ENCODE measurements around the gene SPC25.
A peak's percentile ranks its signal among the peaks of the same experiment; 100 is the strongest.
"Not testable (repeated sequence)": the region's sequence is repeated elsewhere in the genome, so short reads cannot be mapped to it uniquely, and the experiment has no call there.

Gene SPC25

DNA sequence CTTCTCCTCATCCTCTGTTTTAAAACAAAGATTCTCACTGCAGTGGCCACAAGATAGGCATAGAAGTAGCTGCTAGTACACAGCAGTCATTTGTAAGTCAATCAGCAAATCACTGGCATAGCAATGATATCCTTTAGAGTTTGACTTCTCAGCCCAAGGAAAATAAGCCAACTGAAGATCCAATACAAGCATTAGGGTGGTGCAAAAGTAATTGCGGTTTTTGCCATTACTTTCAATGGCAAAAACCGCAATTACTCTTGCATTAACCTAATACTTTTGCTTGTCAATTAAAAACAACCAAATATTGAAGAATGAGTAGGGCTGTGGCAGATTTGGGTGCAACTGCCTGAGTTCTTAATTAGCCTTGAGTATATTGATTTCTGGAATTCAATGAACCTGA lies 13.7 kb upstream of the SPC25 start:
- DNase-seq (ENCODE audit: low read depth): no peak

DNA sequence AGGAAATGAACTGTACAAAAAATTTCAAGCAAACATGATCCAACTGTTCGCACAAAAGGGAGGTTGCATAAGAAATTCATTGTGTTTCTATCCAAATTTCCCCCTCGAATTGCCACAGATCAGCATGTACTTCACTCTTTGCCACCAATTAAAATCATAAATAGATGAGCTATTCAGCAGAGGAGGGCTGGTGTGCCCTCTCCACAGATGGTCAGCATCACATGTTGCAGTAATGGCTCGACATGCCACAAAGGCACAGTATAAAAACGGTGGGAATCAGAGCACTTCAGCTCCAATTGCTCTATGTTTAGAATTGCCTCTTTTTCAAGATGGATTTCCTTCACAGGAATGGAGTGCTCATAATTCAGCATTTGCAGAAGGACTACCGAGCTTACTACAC lies 10.8 kb upstream of the SPC25 start, which contains the start of gene G6PC2:
TSS of gene G6PC2 (plus strand) at position 289 of the 400 bp plus-strand sequence. CDS start at position 330, 41 bp downstream.
- no peak for DNase-seq (ENCODE audit: low read depth)

DNA sequence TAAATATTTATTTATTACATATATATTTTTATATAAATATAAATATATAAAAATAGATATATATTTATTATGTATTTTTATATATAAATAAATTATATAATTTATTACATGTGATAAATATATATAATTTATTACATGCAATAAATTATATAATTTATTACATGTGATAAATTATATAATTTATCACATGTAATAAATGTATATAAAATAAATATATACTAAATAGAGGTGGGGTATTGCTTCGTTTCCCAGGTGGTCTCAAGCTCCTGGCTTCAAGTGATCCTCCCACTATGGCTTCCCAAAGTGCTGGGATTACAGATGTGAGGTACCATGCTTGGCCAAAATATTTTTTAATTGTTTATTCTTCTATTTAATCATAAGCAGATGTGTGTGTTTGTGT lies 7.2 kb upstream of the SPC25 start:
- DNase-seq (ENCODE audit: low read depth): no peak

GRCh38 chr2:168896783-168897182 lies 6.6 kb upstream of the SPC25 start:
- no peak for DNase-seq (ENCODE audit: low read depth)

DNA sequence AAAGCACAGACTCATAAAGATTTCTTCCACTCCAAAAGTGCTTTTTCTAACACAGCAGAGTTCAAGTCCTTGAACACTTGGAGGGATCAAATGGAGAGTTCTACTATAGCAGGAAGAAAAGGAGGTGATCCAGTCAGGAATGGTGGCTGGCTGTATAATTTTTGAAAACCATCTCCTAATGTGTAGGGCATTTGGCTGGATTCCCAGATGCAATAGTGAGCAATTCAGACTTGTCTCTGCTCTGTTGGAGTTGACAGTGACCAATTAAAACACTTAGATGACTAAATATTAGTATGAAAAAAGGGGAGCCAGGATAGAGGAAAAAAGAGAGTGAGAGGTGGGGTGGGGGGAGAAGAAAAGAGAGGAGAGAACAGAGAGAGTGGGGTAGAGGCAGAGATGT lies 5.5 kb upstream of the SPC25 start:
- no peak for DNase-seq (ENCODE audit: low read depth)

DNA sequence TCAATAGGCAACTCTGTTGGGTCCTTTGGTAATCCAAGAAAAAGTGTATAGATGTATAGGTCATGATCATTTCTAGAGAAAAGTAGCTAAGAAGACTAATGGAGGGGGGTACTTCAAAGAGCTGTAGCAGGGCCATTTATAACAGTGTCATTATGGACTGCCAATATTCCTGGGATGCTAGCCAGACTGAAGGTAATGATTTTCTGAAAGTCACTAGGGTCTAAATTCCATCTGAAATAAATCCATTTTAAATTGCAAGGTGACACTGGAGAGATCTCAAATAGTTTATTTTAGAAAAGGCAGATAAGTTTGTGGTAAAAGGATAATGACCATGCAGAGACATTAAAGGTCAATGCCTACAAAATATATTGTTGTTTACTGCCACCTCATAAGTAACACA lies 4.5 kb upstream of the SPC25 start:
- no peak for DNase-seq (ENCODE audit: low read depth)

- no peak for DNase-seq (ENCODE audit: low read depth)
These were observed 3.9 kb upstream of the SPC25 start for GRCh38 chr2:168894101-168894500.

DNA sequence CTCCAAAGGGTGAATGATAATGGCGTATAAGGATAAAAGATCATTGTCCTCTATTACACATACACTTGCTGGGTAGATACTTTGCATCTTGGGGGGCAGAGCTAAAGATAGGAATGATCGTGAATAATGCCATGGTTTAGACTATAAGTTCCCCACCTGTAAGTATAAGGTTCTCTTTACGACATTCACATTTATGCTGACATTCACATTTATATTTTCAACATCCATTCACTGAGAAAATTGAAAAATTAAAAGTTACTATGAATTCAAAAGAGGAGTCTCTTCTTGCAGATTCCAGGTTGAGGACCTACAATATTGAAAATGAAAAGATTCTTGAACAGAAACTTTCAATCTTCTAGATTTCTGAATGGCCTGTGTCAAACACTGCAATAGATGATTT lies 2.1 kb upstream of the SPC25 start:
- no peak for DNase-seq (ENCODE audit: low read depth)

- DNase-seq (ENCODE audit: low read depth): no peak
These were observed 610 bp downstream of the SPC25 start for GRCh38 chr2:168889635-168890005.

DNA sequence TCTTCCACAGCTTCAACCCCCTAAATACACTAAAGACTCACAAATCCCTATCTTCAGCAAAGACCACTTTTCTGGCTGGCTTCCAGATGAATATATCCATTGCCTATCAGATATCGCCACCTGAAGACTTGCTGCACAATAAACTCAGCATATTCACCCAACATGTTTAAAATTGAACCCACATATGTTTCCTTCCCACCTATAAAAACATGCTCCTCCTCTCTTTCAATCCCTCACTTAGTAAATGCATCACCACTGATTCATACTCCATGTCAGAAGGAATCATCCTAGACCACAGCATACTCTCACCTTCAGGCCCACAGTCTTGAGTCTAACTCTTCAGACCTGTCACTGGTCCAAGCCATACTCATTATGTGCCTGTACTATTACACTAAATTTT lies 5.3 kb downstream of the SPC25 start:
- no peak for DNase-seq (ENCODE audit: low read depth)

GRCh38 chr2:168882163-168882562 lies 8.1 kb downstream of the SPC25 start:
- not testable (repeated sequence) for DNase-seq (ENCODE audit: low read depth)

GRCh38 chr2:168874368-168875054 lies 15.7 kb downstream of the SPC25 start:
- DNase-seq (ENCODE audit: low read depth): no peak

- not testable (repeated sequence) for DNase-seq (ENCODE audit: low read depth)
These were observed 19.4 kb downstream of the SPC25 start for GRCh38 chr2:168870824-168871223.

GRCh38 chr2:168870369-168870768 lies 19.9 kb downstream of the SPC25 start:
- not testable (repeated sequence) for DNase-seq (ENCODE audit: low read depth)

DNA sequence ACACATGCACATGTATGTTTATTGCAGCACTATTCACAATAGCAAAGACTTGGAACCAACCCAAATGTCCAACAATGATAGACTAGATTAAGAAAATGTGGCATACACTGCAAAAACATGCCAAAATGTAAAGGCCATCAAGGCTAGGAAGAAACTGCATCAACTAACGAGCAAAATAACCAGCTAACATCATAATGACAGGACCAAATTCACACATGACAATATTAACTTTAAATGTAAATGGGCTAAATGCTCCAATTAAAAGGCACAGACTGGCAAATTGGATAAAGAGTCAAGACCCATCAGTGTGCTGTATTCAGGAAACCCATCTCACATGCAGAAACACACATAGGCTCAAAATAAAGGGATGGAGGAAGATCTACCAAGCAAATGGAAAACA lies 23.1 kb downstream of the SPC25 start:
- not testable (repeated sequence) for DNase-seq (ENCODE audit: low read depth)

DNA sequence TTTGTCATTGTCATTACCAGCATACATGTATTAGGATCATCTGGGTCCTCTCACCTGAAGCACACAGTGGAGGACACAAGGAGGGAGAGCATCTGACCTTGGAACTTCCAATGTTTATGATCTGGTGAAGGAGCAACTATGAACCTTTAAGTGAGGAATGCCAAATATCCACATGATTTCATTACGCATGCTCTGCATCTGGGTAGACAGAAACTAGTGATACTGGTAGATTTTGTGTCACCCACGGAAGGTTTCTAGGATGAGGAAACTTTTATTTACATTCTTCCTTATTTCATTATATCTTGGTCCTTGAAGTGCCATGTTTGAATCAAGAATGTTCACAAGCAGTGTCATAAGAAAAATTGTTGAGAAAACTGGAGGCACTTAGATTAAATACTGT lies 32.1 kb downstream of the SPC25 start:
- DNase-seq (ENCODE audit: low read depth): no peak

DNA sequence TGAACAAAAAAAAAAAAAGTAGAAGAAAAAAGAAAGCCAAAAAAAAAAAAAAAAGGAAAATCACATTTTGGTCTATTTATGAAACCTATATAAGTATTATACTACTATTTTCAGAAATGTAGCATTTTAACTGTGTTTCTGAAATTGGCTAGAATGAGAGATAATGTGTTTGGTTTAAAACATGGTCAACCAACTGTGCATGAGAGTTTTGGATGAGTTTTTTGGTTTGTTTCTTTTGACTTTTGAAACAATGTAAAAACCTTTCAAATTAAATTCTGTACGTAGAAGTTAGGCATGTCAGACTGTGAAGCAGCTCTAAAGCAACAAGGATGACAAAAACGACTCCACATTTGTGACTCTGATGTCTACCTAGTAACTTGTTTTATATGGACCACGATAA lies 34.6 kb downstream of the SPC25 start:
- no peak for DNase-seq (ENCODE audit: low read depth)

DNA sequence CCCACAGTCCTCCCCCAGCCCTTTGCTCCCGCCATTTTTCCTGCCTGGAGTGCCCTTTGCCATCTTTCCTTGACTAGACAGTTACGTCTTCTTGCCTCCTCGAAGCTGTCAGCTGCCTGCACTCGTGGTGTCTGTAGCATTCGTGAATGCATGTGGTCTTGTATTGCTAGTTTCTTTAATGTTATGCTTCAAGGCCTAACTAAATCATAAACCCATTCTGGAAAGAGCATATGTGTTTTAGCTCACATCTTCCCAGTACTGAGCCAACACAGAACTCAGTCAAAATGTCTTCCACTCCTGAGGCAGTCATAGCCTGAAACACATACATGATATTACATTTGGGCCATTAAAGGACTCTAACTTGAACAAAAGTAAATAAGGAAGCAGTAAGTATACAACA lies 35.6 kb downstream of the SPC25 start:
- DNase-seq (ENCODE audit: low read depth): no peak

GRCh38 chr2:168853471-168853870 lies 36.8 kb downstream of the SPC25 start:
- no peak for DNase-seq (ENCODE audit: low read depth)

- no peak for DNase-seq (ENCODE audit: low read depth)
These were observed 37.7 kb downstream of the SPC25 start for GRCh38 chr2:168852481-168852880.

GRCh38 chr2:168851674-168852320 lies 38.4 kb downstream of the SPC25 start:
- DNase-seq (ENCODE audit: low read depth): peak; percentile 52

- DNase-seq (ENCODE audit: low read depth): no peak
These were observed 39.4 kb downstream of the SPC25 start for GRCh38 chr2:168850846-168851245.

DNA sequence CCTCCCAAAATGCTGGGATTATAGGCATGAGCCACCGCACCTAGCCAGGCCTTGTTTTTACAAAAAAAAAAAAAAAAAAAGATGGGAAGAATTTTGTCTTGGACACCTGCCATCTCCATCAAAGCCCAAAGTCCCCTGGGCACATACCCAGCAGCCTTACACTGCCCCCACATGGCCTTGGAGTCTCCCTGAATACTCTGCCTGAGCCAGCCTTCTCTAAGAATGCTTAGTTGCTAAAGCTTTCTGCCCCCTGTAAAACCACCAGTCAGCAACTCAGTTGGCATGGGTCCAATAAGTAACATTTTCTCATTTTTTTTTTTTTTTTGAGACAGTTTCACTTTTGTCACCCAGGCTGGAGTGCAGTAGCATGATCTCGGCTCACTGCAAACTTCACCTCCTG lies 40.6 kb downstream of the SPC25 start:
- DNase-seq (ENCODE audit: low read depth): no peak

- DNase-seq (ENCODE audit: low read depth): no peak
These were observed 42.0 kb downstream of the SPC25 start for GRCh38 chr2:168848225-168848624.

Data from non-pigmented ciliary epithelial cell (primary cell).